Thymus (tissue), 11 donors: ENCODE data around the gene MYH7. TPM values are rescaled to one million over a fixed set of nuclear protein-coding genes. Genes with fewer than 3 reads are reported as not detected.

Source experiments
- DNase-seq, 9 donors: peaks; one replicate each; pipeline ENCODE4 v3.0.0-alpha.2; 2013; ENCODE audit warnings: low spot score in 9 of 9, low read depth in 6 of 9, missing footprints in 1 of 9
- H3K27ac ChIP-seq, 2 donors: one replicate each; pipeline ENCODE4 v1.5.1; 2013; ENCODE audit warnings: control low read depth in 1 of 2, low read depth in 1 of 2, low read length in 1 of 2, mild to moderate bottlenecking in 1 of 2, moderate library complexity in 1 of 2
- H3K27me3 ChIP-seq, 2 donors: one replicate each; pipeline ENCODE4 v1.5.1; 2013; ENCODE audit warnings: low read length in 1 of 2; ENCODE audit not compliant: control insufficient read depth in 2 of 2, insufficient read depth in 1 of 2
- H3K36me3 ChIP-seq, 2 donors: one replicate each; pipeline ENCODE4 v1.5.1; 2013; ENCODE audit warnings: low read length in 1 of 2, mild to moderate bottlenecking in 1 of 2, moderate library complexity in 1 of 2; ENCODE audit not compliant: control insufficient read depth in 2 of 2, insufficient read depth in 2 of 2
- H3K4me1 ChIP-seq, 2 donors: one replicate each; pipeline ENCODE4 v1.5.1; 2013; ENCODE audit warnings: low read length in 2 of 2; ENCODE audit not compliant: control insufficient read depth in 2 of 2, insufficient read depth in 2 of 2
- H3K4me3 ChIP-seq, 2 donors: one replicate each; pipeline ENCODE4 v1.5.1; 2013; ENCODE audit warnings: low read length in 2 of 2, control low read depth in 1 of 2, mild to moderate bottlenecking in 1 of 2
- H3K9me3 ChIP-seq, 2 donors: one replicate each; pipeline ENCODE4 v1.5.1; 2013; ENCODE audit warnings: low read length in 1 of 2, mild to moderate bottlenecking in 1 of 2; ENCODE audit not compliant: control insufficient read depth in 2 of 2, insufficient read depth in 1 of 2
- WGBS: extraction: QIAGEN DNeasy Blood & Tissue Kit; methylation state at CpG from one replicate; pipeline ENCODE4 v1.1.7; 2013; 5-methylcytosine and 5-hydroxymethylcytosine counted together
- polyA plus RNA-seq: library from polyadenylated mRNA; stranded (reverse); fragments of 200-250 nt; gene quantifications from one replicate; pipeline ENCODE4 v1.2.3, GENCODE V29; 2013
- total RNA-seq: library from RNA; stranded (reverse); fragments of 120-200 nt; gene quantifications from one replicate; pipeline ENCODE4 v1.2.4, GENCODE V29; 2013
- donor health status: healthy.

MYH7 gene
- total and polyA plus RNA-seq, 2 donors: 0.09 to 0.46 TPM

DNA sequence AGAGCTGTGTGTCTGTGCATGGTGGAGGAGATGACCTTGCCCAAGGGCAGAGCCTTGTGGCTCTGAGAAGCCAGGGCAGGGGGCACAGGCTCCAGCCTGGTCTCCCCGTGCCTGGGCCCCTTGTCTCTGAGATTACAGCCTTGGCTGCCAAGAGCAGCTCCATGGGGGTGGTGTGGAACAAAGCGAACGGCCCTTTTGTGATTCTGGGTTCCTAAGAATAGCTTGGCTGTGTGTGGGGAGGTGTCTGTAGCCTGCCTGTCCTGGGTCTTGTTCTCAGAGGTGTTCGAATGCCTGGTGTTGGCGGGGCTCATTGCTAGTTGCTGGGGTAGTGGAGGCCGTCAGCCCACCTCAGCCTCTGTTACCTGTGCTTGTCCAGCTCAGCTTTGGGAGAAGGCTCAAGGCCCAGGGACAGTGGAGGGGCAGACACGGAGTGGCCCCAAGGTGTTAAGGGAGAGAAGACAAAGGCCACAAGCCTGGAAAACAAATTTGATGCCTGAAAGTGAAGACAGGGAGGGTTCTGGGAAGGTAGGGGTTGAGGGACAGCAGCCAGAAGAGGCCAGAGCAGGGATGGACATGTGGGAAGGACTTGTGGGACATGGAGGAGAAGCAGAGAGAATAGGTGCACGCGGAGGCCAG lies 7.4 kb upstream of the MYH7 start:
- DNase-seq: no peak
- peaks cover 0 to 4% of the 10 kb centered on the region in 2 donors for H3K27me3 ChIP-seq
- H3K9me3 ChIP-seq: no peaks in the 10 kb centered on the region
- no peaks in the 10 kb centered on the region for H3K36me3 ChIP-seq
- H3K4me3 ChIP-seq: no peak overlapping the region
- H3K27ac ChIP-seq: no peak overlapping the region
- peaks cover 0 to 8% of the 10 kb centered on the region in 2 donors for H3K4me1 ChIP-seq
- WGBS: 92% methylated on average over 9 of the region's 9 CpGs

DNA sequence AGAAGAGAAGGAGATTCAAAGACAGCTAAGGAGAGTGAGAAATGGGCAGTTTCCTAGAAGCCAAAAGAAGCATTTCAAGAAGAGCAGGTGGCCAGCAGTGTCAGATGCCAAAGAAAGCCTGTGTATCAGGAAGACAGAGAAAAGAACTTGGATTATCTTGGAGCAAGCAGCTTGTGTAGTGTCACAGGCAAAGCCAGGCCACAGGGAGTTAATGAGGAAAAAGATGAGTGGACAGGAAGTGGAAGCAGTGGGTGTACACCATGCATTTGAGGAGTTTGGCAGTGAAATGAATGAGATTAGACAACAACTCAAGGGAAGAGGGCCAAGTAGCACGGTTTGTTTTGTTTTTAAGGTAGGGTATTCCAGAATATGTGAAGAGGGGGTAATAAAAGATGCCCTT lies 5.6 kb upstream of the MYH7 start:
- Histone ChIP-seq H3K36me3 (no peaks in the 10 kb centered on the region), H3K9me3 (no peaks in the 10 kb centered on the region), H3K27ac (no peak overlapping the region), H3K27me3 (peaks cover 0 to 4% of the 10 kb centered on the region in 2 donors), H3K4me3 (no peak overlapping the region), H3K4me1 (peaks cover 0 to 10% of the 10 kb centered on the region in 2 donors)
- 86% methylated on average over 1 of the region's 1 CpG for WGBS
- DNase-seq: no peak

DNA sequence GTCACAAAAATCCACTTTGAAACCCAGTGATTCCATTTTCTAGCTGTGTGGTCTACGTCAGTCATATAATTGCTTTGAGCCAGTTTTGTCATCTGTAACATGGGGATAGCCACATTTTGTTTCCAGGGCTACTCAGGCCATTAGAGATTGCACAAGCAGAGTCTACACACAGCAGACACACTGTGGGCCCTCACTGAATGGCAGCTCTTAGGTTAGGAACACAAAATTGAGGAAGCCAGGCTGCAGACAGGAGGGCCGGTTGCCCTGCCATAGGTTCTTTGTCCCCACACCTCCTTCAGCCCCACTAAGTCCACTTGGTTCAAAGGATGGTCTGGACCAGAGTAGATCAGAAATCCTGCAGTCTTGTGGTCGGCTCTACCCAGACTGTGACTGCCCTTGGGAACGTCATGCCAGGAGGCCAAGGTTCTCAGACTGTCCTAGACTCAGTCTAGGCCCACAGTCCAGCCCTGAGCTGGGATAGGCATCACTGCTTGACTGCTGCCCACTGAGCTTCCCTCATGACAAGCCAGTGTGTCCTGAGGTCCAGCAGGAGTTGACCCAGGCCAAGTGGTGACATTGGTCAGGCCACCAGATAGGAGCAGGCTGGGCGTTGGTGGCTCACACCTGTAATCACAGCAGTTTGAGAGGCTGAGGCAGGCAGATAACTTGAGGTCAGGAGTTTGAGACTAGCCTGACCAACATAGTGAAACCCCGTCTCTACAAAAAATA lies 3.8 kb upstream of the MYH7 start:
- Histone ChIP-seq H3K36me3 (no peaks in the 10 kb centered on the region), H3K9me3 (no peaks in the 10 kb centered on the region), H3K27ac (no peak overlapping the region), H3K4me1 (peaks cover 0 to 10% of the 10 kb centered on the region in 2 donors), H3K27me3 (peaks cover 0 to 4% of the 10 kb centered on the region in 2 donors), H3K4me3 (no peak overlapping the region)
- DNase-seq: no peak
- 93% methylated on average over 6 of the region's 6 CpGs for WGBS

DNA sequence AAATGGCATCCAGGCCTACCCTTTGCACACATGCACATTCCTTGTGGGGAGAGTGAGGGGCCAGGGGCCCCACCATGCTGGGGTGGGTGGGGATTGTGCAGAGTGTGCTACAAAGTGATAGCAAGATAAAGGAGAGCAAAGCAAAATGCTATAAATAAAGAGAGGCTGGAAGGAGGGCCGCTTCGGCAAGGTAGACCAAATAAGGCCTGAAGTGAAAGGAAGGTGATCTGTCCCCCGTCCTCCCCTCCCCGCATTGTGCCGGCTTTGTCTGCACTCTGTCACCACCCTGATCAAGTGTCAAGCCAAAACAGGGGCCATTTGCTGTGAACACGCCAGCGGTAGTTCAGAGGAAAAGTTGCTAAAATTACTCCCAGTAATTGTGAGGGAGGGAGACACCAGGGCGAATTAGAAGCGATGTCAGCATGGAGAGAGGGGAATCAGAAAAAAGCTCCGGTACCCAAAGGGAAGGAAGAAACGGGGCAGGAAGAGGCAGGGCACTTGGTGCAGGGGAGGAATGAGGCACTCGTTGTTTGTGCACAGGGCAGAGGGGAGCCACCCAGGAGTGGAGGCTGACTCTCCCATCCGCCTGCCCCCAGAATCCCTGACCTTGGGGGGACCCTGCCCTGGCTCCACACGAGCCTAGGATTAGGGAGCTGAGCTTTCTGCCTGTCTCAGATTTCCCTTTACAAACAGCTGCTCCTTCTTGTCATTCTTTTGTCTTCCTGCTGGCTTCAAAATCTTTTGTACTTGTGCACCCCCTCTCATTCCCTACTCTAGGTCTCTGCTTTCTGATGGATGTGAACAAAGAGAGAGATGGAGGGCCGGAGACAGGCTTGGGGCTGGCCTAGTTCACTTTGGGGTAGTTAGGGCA lies 2.9 kb upstream of the MYH7 start:
- no peak overlapping the region for H3K27ac ChIP-seq
- DNase-seq: no peak
- peaks cover 0 to 10% of the 10 kb centered on the region in 2 donors for H3K4me1 ChIP-seq
- WGBS: 72% methylated on average over 15 of the region's 15 CpGs
- H3K36me3 ChIP-seq: no peaks in the 10 kb centered on the region
- no peak overlapping the region for H3K4me3 ChIP-seq
- no peaks in the 10 kb centered on the region for H3K9me3 ChIP-seq
- peaks cover 0 to 2% of the 10 kb centered on the region in 2 donors for H3K27me3 ChIP-seq

DNA sequence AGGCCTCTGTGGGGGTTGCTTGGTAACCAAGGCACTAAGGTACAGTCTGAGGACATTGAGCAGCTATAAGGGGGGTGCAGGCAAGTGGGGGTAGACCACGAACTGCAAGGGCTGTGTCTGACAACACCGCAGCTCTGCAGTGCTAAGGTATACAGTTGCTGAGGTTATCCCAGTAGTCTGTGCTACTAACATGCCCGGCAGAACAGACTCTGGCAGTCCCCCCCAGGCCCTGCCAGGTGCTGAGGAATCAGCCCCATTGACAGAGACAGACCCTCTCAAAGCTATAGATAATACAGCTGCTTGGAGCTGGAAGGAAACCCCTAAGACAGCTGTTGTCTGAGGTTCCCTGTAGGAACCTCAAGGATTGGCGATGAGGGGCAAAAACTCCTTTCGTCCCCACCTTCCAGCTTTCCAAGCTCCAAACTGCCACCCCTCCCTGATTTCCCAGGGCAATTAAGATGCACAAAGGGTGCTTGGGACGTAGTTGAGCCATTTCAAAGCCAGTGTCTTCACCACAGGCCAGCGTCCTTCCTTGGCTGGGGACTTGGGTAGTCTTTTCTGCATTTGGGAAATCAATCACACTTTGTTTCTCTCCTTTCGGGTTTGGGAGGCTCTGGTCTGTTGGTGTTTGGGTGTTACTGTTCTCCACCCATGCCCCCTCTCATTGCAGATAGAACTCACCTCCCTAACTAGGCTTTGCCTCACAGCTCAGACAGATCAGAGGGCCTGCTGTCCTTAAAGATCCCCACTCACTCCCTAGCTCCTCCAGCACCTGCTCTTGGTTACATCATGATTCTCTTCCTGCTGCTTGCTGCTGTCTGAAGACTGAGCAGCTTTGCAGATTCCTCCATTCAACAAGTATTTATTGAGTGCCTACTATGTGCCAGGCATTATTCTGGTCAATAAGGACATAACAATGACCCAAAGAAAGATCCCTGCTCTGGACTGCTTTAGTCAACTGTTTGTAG lies 2.0 kb upstream of the MYH7 start:
- DNase-seq: no peak
- H3K4me3 ChIP-seq: no peak overlapping the region
- H3K27ac ChIP-seq: no peak overlapping the region
- WGBS: 80% methylated on average over 8 of the region's 8 CpGs
- no peaks in the 10 kb centered on the region for H3K36me3 ChIP-seq
- no peaks in the 10 kb centered on the region for H3K27me3 ChIP-seq
- H3K4me1 ChIP-seq: peaks cover 0 to 10% of the 10 kb centered on the region in 2 donors
- no peaks in the 10 kb centered on the region for H3K9me3 ChIP-seq

DNA sequence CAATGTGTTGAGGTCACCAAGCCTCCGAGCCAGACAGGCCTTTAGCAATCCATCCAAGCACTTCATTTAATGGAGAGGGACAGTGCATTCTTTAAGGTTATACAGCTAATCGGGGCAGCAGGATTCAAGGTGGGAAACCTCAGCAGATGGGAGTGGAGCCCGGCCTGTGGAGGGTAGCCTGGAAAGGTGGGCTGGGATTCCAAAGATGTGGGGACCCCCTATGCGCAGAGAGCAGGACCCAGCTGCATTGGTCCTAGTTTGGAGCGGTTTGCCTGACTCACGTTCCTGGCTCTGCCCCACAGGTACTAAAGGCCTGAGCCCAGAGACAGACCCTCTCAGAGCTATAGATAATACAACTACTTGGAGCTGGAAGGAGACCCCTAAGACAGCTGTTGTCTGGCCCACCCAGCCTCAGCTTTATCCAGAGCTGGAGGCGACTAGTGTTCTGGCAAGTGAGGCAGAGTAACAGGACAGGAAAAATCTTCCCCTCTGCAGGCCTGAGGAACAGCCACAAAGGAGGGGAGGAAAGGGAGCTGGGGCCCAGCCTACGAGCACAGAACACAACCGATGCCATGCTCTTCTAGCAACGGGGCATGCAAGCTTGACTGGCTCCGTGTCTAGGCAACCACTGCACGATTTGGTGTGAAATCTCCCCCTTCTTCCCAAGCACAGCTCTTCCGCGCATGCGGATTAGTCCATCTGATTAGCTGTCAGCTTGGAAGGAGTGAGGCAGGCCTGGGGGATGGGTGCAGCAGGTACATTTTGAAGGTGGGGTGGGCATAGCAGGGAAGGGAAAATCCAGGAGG lies 1.1 kb upstream of the MYH7 start:
- Histone ChIP-seq H3K4me1 (peaks cover 0 to 10% of the 10 kb centered on the region in 2 donors), H3K4me3 (no peak overlapping the region), H3K9me3 (no peaks in the 10 kb centered on the region), H3K36me3 (no peaks in the 10 kb centered on the region), H3K27ac (no peak overlapping the region), H3K27me3 (no peaks in the 10 kb centered on the region)
- 95% methylated on average over 15 of the region's 15 CpGs for WGBS
- no peak for DNase-seq

DNA sequence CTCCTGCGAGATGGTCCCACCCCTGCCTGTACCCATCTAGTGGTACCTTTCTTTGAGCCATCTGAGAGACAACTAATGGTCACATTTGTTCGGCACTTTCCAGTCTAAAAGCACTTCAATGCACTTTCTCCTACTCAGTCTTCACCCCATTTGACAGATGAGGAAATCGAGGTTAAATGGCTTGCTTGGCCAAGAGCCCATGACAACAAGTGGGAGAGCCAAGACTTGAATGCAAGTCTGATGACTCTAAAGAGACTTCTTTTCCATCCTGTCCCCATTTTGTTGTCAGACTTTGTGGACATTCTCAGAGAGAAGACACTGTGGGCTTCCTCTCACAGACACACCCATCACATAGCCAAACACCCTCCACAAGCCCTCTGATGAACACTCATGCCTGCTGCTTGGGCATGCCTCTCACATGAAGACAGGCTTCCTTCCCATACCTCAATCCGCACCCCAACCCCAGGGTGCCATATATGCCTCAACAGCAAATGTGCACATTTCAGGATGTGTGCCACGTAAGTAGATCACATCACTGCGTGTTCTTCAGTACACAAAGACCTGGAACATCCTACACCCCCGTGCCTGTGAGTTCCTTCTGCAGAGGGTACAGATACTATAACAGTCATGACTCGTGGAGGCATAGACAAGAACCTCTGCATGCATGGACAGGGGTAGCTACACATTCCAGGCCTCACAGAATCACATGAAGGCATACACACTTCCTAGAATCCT lies 805 bp downstream of the MYH7 start:
- DNase-seq: no peak
- H3K4me3 ChIP-seq: no peak overlapping the region
- 91% methylated on average over 8 of the region's 8 CpGs for WGBS
- no peaks in the 10 kb centered on the region for H3K9me3 ChIP-seq
- H3K4me1 ChIP-seq: peaks cover 0 to 10% of the 10 kb centered on the region in 2 donors
- no peak overlapping the region for H3K27ac ChIP-seq
- no peaks in the 10 kb centered on the region for H3K36me3 ChIP-seq
- no peaks in the 10 kb centered on the region for H3K27me3 ChIP-seq
